ENCODE data around the gene NEDD9. TPM values are rescaled to one million over a fixed set of nuclear protein-coding genes. Genes with fewer than 3 reads are reported as not detected.

Gene NEDD9
- total RNA-seq, 1 experiment from 2014 or later = 96.4 TPM

GRCh38 chr6:11190625-11191245, 41.7 kb downstream of the NEDD9 start:
- DNase-seq (ENCODE audit: low spot score) = no peak
- in situ Hi-C loops (cut with HindIII; ENCODE audit: low sequenced_read_pairs) = no loop called here

GRCh38 chr6:11189865-11190624, 42.4 kb downstream of the NEDD9 start:
- in situ Hi-C loops (cut with HindIII; ENCODE audit: low sequenced_read_pairs) = no loop called here
- DNase-seq (ENCODE audit: low spot score) = no peak

GRCh38 chr6:11188161-11188915, 44.1 kb downstream of the NEDD9 start:
- in situ Hi-C loops (cut with HindIII; ENCODE audit: low sequenced_read_pairs) = no loop called here
- DNase-seq (ENCODE audit: low spot score) = no peak

GRCh38 chr6:11187301-11187700, 45.2 kb downstream of the NEDD9 start:
- DNase-seq (ENCODE audit: low spot score) = no peak
- in situ Hi-C loops (cut with HindIII; ENCODE audit: low sequenced_read_pairs) = no loop called here

GRCh38 chr6:11185204-11185842, 47.1 kb downstream of the NEDD9 start:
- no peak for DNase-seq (ENCODE audit: low spot score)
- in situ Hi-C loops (cut with HindIII; ENCODE audit: low sequenced_read_pairs) = no loop called here

- no peak for DNase-seq (ENCODE audit: low spot score)
- in situ Hi-C loops (cut with HindIII; ENCODE audit: low sequenced_read_pairs) = no loop called here
Measured at GRCh38 chr6:11183761-11184362, 48.6 kb downstream of the NEDD9 start.

GRCh38 chr6:11181478-11182136, 50.9 kb downstream of the NEDD9 start:
- in situ Hi-C loops (cut with HindIII; ENCODE audit: low sequenced_read_pairs) = no loop called here
- DNase-seq (ENCODE audit: low spot score) = no peak

- no peak for DNase-seq (ENCODE audit: low spot score)
Measured at GRCh38 chr6:11179419-11180202, 52.9 kb downstream of the NEDD9 start.

GRCh38 chr6:11179088-11179418, 53.4 kb downstream of the NEDD9 start:
- DNase-seq (ENCODE audit: low spot score) = no peak
- in situ Hi-C loops (cut with HindIII; ENCODE audit: low sequenced_read_pairs) = no loop called here

More at GRCh38 chr6:11179419-11180202, 52.9 kb downstream of the NEDD9 start:
- in situ Hi-C loops (cut with HindIII; ENCODE audit: low sequenced_read_pairs) = no loop called here

- in situ Hi-C loops (cut with HindIII; ENCODE audit: low sequenced_read_pairs) = no loop called here
- no peak for DNase-seq (ENCODE audit: low spot score)
Measured at GRCh38 chr6:11177271-11177670, 55.2 kb downstream of the NEDD9 start.

GRCh38 chr6:11174242-11174611, 58.2 kb downstream of the NEDD9 start:
- in situ Hi-C loops (cut with HindIII; ENCODE audit: low sequenced_read_pairs) = no loop called here
- no peak for DNase-seq (ENCODE audit: low spot score)

GRCh38 chr6:11172501-11173327, 59.8 kb downstream of the NEDD9 start:
- in situ Hi-C loops (cut with HindIII; ENCODE audit: low sequenced_read_pairs) = no loop called here
- peak; percentile 72 for DNase-seq (ENCODE audit: low spot score)

GRCh38 chr6:11171952-11172351, 60.5 kb downstream of the NEDD9 start:
- in situ Hi-C loops (cut with HindIII; ENCODE audit: low sequenced_read_pairs) = no loop called here
- DNase-seq (ENCODE audit: low spot score) = no peak

GRCh38 chr6:11168091-11168635, 64.3 kb downstream of the NEDD9 start:
- in situ Hi-C loops (cut with HindIII; ENCODE audit: low sequenced_read_pairs) = no loop called here
- DNase-seq (ENCODE audit: low spot score) = no peak

GRCh38 chr6:11166948-11167347, 65.5 kb downstream of the NEDD9 start:
- no peak for DNase-seq (ENCODE audit: low spot score)
- in situ Hi-C loops (cut with HindIII; ENCODE audit: low sequenced_read_pairs) = no loop called here

- DNase-seq (ENCODE audit: low spot score) = no peak
- in situ Hi-C loops (cut with HindIII; ENCODE audit: low sequenced_read_pairs) = no loop called here
Measured at GRCh38 chr6:11164717-11165646, 67.5 kb downstream of the NEDD9 start.
